ENCODE results near the gene LONRF3. TPM values are rescaled to one million over a fixed set of nuclear protein-coding genes. Genes with fewer than 3 reads are reported as not detected.

The LONRF3 gene
- total RNA-seq, 1 donor from 2014 or later, result 0.79 TPM

DNA sequence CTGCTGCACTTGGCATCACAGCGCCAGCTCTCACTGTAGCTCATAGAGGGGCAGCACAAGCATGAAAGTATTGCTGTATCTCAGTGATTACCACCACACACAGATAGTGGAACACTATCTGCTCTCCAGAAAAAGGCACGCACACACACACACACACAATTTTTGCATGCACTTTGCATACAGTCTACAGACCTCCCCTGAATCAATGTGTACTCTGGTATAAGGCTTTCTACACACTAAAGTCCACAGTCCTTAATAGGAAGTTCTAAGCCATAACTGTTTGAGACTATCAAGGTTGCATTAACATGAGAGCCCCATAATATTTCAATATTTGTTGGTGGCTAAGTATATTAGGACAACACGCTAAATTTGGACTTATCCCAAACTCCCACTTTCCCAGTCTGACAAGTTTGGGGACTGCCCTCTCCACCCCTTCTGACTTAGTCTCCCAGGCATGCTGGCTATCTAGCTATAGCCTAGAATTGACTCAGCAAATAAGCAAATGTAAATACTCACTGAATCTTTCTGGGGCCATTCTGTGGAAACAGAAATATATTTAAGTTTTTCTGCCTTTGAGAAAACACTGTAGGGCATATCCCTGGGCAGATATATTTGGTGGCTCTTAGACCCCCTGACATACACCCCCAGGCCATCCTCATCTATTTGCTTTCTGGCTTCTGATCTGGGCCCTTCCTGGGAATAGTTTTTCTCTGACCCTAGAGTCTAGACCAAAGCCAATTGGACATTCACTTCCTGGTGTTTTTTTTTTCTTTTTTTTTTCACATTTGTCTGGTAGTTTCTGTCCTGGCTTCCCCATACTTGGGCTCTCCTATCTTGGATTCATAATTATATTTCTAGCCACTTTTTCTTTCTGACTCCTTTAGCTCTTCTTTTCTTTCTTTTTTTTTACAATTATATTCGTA lies 62.0 kb downstream of the LONRF3 start:
- Histone ChIP-seq H3K4me3 (ENCODE audit: low read depth, low read length) (no peak overlapping the region), H3K27me3 (ENCODE audit: control insufficient read depth, insufficient read depth, low read length) (no peaks in the 10 kb centered on the region), H3K36me3 (ENCODE audit: control insufficient read depth, insufficient read depth, low read length) (no peaks in the 10 kb centered on the region)
- TF ChIP-seq, protein P1, sequence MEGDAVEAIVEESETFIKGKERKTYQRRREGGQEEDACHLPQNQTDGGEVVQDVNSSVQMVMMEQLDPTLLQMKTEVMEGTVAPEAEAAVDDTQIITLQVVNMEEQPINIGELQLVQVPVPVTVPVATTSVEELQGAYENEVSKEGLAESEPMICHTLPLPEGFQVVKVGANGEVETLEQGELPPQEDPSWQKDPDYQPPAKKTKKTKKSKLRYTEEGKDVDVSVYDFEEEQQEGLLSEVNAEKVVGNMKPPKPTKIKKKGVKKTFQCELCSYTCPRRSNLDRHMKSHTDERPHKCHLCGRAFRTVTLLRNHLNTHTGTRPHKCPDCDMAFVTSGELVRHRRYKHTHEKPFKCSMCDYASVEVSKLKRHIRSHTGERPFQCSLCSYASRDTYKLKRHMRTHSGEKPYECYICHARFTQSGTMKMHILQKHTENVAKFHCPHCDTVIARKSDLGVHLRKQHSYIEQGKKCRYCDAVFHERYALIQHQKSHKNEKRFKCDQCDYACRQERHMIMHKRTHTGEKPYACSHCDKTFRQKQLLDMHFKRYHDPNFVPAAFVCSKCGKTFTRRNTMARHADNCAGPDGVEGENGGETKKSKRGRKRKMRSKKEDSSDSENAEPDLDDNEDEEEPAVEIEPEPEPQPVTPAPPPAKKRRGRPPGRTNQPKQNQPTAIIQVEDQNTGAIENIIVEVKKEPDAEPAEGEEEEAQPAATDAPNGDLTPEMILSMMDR (IDR thresholded peaks at IDR 0.05; ENCODE audit: insufficient read depth, low read length, severe bottlenecking), result no peak
- DNase-seq (ENCODE audit: low read depth) (peak; percentile 23), FAIRE-seq (no peak)

DNA sequence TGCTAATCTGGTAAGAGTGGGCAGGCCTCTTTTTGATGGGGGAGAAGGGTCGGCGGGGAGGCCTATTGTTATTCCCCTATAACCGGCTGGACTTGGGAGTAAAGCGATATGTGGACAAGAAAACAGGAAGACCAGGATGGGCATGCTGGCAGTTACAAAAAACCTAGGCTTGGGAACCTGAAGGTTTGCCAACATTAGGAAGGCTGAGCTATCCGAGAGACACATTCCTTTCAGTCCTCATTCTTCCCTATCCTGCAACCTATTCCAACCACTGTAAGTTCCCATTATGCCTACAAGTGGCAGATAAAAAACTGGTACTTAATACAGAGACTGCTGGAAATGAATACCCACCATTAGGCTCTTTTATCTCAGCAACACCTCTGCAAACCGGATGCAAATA lies 66.0 kb downstream of the LONRF3 start:
- Histone ChIP-seq H3K27me3 (ENCODE audit: control insufficient read depth, insufficient read depth, low read length) (no peaks in the 10 kb centered on the region), H3K36me3 (ENCODE audit: control insufficient read depth, insufficient read depth, low read length) (no peaks in the 10 kb centered on the region), H3K4me3 (ENCODE audit: low read depth, low read length) (no peak overlapping the region)
- FAIRE-seq (no peak), DNase-seq (ENCODE audit: low read depth) (no peak)
- TF ChIP-seq, protein P1 (IDR thresholded peaks at IDR 0.05; ENCODE audit: insufficient read depth, low read length, severe bottlenecking), result no peak

DNA sequence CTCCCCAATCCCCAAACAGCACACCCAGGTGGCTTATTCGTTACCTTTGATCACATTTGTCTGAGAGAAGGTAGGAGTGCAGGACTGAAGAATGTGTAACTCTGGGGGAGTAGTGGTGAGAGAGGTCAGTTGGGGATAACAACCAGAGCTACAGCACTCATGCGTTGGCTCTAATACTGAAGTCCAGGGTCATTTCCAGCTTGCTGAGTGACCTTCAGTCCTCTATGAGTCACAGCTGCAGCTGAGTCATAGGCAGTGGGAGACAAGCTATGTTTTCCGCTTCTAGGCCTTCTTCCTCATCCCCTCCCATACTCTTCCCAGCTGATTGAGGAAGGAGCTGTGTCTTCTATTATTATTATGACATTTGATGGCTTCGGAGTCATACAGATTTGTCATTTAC lies 66.8 kb downstream of the LONRF3 start:
- TF ChIP-seq, protein P1 (IDR thresholded peaks at IDR 0.05; ENCODE audit: insufficient read depth, low read length, severe bottlenecking), result no peak
- DNase-seq (ENCODE audit: low read depth) (peak; percentile 54), FAIRE-seq (no peak)
- Histone ChIP-seq H3K36me3 (ENCODE audit: control insufficient read depth, insufficient read depth, low read length) (no peaks in the 10 kb centered on the region), H3K27me3 (ENCODE audit: control insufficient read depth, insufficient read depth, low read length) (no peaks in the 10 kb centered on the region), H3K4me3 (ENCODE audit: low read depth, low read length) (no peak overlapping the region)

DNA sequence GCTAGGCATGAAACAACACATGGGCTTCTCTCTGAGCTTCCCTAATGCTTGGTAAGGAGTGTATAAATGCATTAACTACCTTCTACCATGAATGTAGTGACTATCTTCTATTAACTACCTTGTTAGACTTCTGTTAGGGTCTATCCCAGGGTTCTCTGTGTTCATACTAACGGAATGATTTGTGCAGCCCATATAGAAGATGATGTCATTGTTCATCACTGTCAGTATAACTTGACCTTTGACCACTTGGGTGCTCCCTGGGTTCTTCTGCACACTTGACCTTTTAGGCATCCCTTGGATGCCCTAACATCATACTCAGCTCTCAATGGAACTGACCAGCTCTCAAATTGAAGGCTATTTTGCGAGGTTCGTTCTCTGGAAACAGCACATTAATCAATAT lies 67.6 kb downstream of the LONRF3 start:
- DNase-seq (ENCODE audit: low read depth) (no peak), FAIRE-seq (no peak)
- TF ChIP-seq, protein P1 (IDR thresholded peaks at IDR 0.05; ENCODE audit: insufficient read depth, low read length, severe bottlenecking), result no peak
- no peak overlapping the region for H3K4me3 ChIP-seq (ENCODE audit: low read depth, low read length)
- no peaks in the 10 kb centered on the region for H3K27me3 ChIP-seq (ENCODE audit: control insufficient read depth, insufficient read depth, low read length)
- no peaks in the 10 kb centered on the region for H3K36me3 ChIP-seq (ENCODE audit: control insufficient read depth, insufficient read depth, low read length)

DNA sequence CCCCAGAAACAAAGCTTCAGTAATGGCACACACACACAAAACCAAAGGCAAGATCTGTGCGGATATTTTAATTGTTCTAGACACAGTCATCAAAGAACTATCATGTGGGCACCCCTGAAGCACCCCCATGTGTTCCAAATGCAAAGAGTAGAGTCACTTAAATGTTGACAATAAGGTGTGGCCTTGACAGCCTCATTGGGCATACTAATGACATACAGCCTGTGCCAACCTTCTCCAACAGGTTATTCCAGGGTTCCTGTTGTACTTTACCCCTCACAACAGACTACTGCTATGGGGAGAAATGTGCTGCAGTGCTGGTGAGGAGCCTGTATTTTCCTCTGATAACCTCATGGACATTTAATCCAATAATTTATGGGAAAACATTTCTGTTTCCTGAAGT lies 68.6 kb downstream of the LONRF3 start:
- FAIRE-seq (no peak), DNase-seq (ENCODE audit: low read depth) (no peak)
- Histone ChIP-seq H3K4me3 (ENCODE audit: low read depth, low read length) (no peak overlapping the region), H3K36me3 (ENCODE audit: control insufficient read depth, insufficient read depth, low read length) (no peaks in the 10 kb centered on the region), H3K27me3 (ENCODE audit: control insufficient read depth, insufficient read depth, low read length) (no peaks in the 10 kb centered on the region)
- TF ChIP-seq, protein P1 (IDR thresholded peaks at IDR 0.05; ENCODE audit: insufficient read depth, low read length, severe bottlenecking), result no peak

Data from bronchial epithelial cell (primary cell).